ENCODE measurements around the gene PODXL2.
"Not testable (repeated sequence)": the region's sequence is repeated elsewhere in the genome, so short reads cannot be mapped to it uniquely, and the experiment has no call there.

PODXL2 gene

DNA sequence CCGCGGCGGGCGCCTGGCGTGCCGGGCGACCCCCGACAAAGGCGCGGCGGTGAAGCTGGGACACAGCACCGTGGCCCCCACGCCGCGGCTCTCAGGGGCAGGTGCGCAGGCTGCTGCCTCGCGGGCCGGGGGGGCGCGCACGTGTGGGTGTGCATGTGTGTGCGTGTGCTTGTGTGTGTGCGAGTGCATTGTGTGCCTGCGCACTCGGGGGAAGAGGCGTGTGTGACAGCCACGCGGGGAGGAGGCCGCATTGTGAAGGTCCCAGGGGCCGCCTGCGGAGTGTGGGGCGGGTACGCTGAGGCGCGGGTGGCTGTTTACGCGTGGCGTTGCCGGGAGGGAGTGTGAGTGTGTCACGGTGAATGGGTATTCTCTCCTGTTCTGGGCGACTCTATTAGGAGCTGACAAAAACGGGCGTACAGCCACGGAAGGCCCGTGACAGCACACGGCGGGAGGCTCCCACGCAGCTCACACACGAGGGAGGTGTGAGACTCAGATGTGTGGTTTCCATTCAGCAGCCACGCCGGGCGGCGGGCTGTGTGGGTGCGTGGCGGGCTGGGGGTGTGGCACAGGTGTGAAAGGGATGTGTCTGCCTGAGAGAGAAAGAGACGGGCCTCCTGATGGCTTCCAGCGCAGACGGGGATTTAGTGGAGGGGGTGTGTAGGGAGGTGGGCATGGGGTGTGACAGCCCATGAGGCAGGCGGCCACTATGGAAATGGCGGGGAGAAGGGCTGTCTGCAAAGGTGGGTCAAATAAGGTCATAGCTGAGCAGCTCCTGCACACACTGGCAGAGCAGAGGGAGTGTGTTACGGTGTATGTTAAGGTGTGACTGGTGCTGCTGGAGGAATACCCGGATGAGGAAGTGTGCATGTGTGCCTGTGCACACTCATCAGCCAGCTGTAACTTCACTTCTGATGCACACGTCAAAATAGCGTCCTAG is 750 bp downstream of the PODXL2 start:
- peak; percentile 41 to 46 for DNase-seq

DNA sequence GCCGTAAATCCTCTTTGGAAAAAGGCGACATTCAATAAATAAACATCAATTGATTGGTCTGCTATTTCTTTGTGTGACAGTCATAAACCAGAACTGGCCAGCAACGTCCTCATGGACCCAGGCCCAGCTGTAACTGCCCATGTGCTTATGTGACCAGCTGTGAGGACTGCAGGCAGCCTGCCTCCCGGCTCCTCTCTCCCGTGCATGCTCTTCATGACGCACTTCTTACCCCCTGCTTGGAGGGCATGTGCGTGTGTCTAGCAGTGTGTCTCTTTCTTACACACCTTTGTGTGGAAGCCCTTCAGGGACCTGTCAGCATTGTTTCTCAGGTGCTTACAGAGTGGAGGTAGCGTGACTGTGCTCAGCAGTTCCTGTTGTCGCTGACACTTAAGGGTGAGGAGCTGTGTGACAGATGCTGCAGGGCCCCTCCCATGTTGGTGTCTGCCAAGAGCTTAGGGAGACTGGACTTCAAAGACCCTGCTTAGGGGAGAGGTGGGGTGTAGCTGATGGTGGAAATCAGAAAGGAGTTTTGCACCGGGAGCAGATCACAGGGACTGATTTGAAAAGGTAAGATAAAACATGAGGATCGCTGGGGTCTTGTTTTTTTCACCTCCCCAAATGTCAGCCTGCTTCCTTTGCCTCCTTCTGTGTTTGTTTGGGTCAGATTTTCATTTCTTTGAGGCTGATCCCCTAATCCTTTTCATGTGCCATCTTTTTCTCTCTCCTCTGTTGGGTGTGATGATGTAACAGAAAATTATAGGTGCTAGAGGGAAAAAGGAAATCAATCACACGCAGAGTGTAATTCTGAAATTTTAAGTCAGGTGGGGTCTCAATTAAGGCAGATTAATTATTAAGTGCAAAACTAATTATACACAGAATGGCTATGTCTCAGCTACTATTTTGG is 2.1 kb downstream of the PODXL2 start:
- DNase-seq: no peak

DNA sequence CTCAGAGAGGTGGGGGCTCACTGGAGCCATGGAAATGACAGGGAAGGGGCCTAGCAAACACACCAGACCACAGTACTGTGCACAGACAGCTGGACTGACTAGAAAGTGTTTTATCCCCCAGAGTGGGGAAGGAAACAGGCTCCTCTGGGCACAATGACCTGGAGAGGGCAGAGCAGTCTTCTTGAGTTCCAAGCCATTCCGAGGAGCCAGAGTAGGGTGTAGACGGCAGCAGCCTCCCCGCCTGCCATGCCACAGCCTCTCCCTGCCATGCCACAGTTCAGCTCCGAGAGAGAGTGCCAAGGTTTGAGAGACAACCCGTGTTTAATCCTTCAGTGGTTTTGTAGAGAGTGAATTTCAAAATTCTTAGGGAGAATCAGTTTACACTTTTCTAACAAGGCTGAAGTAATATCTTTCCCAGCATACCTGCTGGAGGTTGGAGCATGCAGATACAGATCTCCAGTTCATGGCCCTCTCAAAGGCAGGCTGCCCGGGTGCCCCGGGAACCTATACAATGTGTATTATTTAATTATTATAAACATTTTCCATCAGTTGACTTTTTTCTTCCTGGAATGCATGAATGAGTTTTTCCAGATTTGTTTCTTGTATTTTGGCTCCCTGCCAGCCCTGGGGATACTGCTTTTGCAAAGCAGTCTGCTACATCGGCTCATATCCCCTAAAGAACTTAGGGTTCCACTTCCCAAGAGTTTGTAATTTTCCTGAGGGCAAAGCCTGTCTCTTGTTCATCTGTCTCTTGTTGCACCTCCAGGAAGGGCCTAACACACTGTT is 3.2 kb downstream of the PODXL2 start:
- DNase-seq: no peak

DNA sequence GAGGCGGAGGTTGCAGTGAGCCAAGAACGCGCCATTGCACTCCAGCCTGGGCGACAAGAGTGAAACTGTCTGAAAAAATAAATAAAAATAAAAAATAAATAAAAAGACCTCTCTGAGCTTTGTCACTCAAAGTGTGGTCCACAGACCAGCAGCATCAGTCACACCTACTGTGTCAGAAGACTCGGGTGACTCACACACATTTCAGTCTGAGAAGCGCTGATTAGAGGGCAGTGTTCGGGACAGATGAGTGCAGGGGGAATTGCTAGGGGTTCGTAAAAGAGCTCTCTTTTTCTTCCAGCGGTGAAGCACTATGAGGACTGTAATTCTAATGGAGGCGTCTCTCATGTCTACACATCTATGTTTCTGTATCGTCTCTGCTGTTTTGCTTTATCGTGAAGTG is 5.7 kb downstream of the PODXL2 start:
- no peak for DNase-seq

DNA sequence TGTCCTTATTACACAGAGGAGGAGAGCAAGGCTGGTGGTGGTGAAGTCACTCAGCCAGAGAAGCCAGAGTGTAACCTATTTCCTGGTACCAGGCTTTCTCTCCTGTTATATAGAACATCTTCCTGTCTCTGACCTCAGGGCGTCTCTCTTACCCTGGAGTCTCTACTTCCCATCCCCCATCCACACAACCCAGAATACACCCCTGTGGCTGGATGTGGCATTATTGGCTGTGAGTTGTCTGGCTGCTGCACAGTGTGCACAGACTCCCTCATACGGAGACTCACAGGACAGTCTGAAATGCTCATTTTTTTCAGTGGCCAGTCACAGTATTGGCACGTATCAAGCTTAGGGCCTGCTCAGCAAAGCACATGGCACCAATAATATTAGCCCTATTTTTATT is 8.6 kb downstream of the PODXL2 start:
- DNase-seq: peak; percentile 6 to 33

DNA sequence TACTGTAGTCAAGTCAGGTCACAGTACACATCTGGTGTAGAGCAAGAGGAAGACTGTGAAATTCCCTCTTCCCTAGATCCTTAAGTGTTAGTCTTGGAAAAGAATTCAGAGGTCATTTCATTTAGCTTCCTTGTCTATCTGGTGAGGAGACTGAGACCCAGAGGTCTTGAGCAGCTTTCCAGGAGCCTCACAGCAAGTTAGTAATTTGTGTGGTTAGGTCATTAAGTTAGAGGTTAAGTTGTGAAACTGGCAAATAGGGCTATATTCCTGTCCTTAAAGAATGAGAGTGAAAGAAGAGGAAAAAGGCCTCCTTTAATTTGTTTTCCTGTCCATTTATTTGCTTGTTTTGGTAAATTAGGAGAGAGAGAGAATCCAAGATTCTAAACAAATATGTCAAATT is 9.0 kb downstream of the PODXL2 start:
- DNase-seq: no peak

DNA sequence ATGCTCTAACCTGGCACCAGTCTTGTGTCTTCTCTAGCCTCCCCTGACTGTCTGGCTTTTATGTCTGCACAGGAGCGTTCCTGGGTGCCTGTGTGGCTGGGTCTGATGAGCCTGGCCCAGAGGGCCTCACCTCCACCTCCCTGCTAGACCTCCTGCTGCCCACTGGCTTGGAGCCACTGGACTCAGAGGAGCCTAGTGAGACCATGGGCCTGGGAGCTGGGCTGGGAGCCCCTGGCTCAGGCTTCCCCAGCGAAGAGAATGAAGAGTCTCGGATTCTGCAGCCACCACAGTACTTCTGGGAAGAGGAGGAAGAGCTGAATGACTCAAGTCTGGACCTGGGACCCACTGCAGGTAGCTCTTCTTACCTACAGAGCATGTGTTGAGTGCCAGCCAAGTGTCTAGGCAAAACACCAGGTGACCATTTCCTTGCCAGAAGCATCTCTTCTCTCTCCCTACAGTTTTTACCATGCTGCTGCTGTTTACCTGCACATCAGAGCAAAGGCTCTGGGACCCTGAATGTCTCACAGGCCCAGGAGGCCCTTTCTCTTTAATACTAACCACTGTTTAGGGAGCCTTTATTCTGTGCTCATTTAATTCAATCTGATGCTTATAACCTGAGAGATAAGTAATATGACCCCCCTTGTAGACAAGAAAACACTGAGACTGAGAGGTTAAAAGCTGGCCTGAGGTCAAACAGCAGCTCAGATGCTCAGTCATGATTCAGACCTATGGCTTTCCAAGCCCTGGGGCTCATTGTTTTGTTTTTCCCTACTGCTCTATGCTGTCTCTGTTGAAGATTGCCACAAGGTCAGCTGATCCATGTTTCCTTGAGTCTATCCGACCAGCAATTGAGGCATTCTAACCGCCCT is 10.4 kb downstream of the PODXL2 start:
- no peak for DNase-seq

DNA sequence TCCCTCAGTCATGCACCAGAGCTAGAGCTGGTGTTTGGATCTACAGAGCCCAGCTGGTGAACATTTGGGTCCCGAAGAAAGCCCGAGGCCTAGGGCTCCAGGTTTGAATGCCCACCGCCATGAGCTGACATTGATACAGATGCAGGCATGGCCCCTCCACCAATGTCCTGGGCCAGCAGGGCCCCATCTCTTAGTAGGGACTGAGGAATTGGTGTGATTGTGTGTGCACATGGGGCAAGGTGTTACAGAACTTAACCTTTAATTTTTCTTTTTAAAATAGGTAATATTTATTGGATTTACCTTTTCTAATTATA is 11.0 kb downstream of the PODXL2 start:
- no peak for DNase-seq

DNA sequence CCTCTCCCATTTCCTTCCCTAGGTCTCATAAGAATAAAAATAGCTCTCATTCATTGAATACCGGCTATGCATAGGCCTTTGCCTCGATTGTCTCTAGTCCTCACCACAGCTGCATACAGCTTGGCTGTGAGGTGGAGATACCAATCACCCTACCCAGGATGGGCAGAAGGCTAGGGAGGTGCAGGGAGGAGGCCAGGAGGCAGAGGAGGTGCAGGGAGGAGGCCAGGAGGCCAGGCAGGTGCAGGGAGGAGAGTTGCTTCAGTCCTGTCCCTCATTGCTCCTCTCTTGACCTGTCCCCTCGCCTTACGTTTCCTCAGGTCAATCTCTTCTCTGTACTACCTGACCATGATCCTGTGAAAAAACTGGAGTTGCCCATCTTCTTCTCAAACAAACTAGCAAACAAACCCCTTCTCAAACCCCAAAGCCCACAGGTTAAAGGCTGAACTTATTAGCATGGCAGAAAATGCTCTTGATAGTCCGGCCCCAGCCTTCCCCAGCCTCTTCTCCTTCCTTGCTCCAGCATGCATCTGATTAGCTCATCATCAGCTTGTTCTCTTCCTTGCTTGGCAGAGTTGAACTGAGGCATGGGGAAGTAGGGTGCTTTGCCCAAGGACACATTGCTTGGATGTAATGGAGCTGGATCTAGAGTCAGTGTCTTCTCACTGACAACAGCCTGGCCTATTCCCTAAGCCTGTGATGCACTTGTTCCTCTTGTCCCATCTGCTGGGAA is 15.8 kb downstream of the PODXL2 start:
- DNase-seq: no peak

DNA sequence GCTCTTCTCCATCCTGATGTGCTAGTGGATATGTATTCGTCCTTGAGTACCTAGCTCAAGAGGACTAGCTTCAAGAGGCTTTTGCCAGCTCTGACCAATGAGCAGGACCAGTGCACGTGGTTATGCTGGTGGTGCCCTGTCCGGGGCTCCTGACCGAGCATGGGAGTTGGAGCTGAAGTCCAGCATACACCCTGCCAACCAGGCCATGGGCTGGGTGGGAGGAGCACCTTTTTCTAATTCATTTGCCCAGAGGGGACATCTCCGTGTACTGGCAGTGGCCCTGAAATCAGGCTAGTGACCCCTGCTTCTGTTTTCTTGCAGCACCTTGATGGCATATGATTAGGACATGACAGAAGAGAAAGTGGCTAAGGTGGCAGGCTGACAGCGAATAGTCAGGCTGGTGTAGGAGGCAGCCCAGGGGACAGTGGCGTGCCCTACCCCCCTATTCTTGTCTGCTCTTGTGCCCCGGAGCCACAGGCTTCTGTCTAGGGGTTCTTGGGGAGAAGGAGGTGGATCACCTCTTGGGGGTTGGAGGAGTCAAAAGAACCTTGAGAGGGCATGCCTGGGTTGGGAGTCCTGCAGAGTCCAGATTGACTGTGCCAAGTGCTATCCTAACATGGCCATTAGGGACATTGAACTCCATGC is 16.5 kb downstream of the PODXL2 start:
- DNase-seq: no peak

DNA sequence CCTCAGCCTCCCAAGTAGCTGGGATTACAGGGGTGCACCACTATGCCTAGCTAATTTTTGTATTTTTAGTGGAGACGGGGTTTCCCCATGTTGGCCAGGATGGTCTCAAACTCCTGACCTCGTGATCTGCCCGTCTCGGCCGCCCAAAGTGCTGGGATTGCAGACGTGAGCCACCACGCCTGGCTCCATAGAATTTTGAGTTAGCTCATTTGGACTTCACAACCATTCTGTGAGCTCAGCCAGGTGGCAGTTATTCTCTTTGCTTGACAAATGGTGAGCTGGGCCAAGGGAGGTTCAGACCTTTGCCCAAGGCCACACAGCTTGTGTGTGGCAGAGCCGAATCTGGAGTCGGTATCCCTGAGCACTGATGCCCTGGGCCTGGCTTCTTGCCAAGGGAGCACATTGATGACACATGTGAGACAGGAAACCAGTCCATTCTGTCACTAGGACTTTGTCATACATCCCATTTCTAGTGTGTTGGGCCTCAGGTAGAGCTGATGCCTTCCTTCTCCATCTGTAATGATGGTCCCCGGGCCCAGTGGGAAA is 17.6 kb downstream of the PODXL2 start:
- DNase-seq: no peak

DNA sequence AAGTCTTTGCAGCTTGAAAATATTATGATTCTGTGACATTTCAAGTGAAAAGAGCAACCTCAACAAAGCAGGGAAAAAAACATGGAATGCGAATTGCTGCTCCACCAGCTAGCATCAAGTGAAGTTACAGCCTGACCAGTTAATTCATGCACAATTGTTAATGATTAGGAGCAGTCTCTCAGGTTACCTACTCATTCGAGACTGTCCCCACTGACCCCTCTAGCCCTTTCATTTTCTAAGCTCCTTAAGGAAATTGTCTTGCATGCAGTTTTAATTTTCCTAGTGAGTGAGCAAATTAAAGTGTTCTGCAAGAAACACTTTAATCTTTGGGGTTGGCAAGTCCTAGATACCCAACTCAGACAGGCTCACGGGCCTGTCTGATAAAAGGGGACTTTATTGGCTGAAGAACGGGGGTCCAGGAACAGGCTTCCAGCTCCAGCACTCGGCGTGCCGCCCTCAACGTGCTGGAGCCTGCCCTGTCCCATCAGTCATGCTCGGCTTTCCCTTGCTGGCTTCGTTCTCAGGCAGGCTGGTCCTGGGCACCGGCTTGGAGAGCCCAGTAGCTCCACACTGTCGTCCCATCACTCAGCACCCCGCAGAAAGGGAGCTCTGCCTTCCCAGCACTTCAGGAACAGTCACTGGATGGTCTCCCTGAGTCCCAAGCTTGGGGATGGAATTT is 18.3 kb downstream of the PODXL2 start:
- no peak for DNase-seq

DNA sequence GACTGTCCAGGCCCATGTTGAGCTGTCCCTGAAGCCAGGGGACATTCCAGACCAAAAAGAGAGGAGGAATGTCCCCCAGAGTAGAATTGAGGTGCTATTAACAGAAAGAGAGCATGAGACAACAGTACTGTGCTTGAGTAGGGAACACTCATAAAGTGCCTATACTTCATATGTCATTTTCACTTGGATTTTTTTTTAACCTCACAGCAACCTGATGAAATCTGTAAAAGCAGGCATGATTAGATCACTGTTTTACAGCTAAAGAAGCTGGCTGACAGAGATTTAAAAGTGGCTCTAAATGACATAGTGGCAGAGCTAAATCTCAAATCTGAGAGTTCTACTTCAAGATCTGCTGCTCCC is 18.8 kb downstream of the PODXL2 start:
- no peak for DNase-seq

DNA sequence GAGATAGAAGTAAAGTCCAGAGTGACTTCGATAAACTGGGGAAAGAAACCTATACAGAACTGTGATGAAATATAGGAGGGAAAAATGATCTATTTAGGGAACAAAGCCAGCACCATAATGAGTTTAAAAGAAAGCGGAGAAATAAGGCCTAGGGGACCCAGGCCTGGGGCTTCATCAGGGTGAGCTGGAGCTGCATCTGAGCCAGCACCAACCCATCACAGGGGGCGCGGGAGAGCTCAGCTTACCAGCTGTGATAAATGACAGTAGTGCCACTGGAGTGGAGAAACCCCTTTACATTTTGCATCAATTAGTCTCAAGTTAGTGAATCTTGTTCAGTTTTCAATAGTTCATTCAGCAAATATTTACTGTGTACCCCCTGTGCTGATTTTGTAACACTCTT is 21.3 kb downstream of the PODXL2 start:
- no peak for DNase-seq

DNA sequence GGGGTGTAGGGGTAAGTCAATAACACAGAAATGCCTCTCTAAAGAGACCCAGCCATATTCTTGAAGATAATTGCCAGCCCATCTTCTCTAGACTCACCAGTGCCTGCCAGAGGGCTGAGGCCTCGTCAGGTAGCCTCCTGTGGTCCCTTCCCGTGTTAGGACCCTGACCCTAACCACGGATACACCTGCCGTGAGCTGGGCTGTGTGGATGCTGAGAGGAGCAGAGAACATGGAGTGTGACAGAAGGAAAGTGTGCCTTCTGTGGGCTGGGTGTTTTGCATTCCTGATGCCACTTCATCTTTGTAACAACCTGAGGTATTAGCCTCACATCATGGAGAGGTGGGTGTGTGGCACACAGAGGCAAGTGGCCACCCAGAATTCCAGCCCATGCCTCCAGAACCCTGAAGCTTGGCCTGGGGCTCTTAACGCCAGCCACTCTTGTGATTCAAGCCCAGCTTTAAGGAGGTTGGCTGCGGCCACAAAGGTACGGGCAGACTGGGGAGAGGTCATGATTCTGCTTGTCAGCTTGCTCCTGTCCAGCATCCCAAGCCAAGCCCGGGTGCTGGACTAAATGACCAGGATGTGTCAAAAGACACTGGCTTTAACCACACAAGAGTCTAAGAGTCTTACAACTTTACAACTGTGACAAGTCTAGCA is 22.7 kb downstream of the PODXL2 start:
- no peak for DNase-seq

DNA sequence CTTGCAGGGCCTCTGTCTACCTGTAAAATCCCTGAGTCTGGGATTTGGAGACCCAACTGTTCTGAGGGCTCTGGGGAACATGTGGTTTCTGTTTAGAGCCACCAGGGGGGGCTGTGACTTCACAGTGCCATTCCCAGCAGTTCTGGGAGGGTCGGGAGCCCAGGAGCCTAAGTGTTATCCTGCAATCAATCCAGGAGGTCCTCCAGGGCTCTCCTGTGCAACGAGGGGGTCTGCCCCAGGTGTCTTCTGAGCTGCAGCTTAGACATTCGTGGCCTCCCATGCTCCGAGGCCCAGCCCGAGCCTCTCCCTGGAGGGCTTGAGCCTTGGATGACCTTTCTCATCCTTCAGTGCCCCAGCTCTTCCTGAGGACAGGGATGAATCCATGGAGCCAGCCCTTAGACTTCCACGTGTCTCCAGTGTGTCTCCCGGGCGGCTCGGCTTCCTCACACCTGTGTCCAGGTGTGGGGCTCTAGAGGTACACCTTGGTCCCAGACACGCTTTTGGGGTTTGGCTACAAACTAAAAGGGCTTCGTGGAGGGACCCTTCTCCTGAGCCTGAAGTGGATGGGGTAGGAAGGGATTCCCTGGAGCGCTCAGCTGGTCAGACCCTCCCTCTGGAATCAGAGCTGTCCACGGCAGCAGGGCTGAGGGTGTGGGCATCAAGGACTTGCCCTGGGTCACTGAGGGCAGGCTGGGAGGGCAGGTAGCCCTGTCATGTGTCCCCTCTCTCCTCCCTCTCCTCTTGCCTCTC is 23.4 kb downstream of the PODXL2 start:
- DNase-seq: peak; percentile 36 to 43

DNA sequence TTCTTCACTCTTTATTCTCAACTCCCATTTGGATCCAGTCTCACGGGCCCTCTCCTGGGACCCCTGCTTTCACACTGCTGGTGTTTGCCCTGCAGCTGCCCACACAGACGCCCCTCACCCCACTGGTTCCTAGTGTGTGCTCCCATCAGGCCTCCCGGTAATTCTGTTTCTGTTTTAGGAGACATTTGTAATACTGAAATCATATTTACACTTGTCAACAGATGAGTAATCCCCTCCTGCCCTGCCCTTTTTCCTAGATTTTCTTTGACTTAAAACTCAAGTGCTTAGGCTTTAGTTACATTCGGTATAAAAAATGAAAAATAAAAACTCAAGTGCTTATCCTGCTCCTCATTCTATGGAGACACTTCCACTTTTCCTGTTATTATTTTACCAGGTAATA is 25.4 kb downstream of the PODXL2 start:
- no peak for DNase-seq

DNA sequence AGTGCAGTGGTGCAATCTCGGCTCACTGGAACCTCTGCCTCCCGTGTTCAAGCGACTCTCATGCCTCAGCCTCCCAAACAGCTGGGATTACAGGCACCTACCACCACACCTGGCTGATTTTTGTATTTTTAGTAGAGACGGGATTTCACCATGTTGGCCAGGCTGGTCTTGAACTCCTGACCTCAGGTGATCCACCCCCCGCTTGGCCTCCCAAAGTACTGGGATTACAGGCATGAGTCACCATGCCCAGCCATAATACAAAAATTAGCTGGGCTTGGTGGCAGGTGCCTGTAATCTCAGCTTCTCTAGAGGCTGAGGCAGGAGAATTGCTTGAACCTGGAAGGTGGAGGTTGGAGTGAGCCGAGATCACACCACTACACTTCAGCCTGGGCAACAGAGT is 26.0 kb downstream of the PODXL2 start:
- not testable (repeated sequence) for DNase-seq

DNA sequence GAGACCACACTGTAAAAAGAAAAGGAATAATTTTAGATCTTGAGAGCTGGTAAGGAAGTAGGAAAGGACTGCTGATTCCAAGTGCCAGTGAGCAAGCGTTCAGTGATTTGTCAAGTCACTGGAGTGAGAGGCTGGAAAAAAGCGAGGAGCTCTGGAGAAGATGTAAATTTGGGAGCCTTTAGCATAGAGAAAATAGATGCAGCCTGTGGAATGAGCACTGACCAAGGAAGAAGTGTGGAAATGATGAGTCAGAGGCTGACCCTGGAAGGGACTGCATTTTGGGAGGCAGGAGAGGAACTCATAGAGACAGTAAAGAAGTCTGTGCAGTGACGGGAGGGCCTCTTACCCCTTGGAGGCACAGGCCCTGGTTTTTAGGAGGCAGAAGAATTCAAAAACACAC is 26.7 kb downstream of the PODXL2 start:
- DNase-seq: no peak
